GM21576 (cell line): ENCODE results near the gene ERCC1.
A peak's percentile ranks its signal among the peaks of the same experiment; 100 is the strongest.
"Not testable (repeated sequence)": the region's sequence is repeated elsewhere in the genome, so short reads cannot be mapped to it uniquely, and the experiment has no call there.

Experiments used
- ATAC-seq: cut with Tn5 transposase; IDR thresholded peaks from one replicate; pipeline ENCODE4 v1.9.1; 2021; ENCODE audit warnings: mild to moderate bottlenecking, moderate library complexity; ENCODE audit not compliant: unreplicated experiment

ERCC1 gene

DNA sequence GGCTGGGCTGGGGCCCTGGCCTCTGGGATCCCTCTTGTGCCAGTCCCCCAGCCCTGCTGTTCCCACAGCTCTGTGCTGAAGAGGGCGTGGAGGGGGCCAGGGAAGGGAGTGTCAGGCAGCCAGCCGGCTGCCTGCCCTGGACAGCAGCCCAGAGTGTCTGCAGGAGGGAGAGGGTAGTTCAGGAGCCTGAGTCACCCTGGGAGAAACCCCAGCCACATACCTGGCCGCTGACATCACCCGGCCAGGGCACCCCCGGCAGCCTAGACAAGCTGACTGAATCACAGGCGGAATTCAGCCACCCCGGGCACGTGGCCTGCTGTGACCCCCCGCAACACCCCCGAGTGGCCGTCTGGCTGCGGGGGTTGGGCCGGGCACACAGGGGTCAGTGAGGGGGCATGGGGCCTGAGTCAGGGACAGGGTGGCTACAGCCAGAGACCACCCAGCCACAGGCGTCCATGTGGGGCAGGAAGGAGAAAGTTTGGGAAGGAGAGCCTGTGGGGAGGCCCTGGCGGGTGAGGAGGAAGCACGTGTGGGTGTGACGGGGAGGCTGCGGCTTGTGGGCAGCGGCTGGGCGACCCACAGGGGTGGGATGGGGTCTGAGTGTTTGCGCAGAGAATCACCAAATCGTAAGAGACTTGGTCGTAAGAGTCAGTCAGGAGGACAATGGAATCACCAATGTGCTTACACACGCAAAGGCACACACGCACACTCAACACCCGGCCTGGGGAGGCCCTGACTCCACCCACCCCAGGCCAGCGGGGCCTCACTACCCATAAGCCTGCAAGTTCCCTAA, 32.2 kb upstream of the ERCC1 start:
- no peak for ATAC-seq

GRCh38 chr19:45451850-45452387, 28.2 kb upstream of the ERCC1 start:
- no peak for ATAC-seq

DNA sequence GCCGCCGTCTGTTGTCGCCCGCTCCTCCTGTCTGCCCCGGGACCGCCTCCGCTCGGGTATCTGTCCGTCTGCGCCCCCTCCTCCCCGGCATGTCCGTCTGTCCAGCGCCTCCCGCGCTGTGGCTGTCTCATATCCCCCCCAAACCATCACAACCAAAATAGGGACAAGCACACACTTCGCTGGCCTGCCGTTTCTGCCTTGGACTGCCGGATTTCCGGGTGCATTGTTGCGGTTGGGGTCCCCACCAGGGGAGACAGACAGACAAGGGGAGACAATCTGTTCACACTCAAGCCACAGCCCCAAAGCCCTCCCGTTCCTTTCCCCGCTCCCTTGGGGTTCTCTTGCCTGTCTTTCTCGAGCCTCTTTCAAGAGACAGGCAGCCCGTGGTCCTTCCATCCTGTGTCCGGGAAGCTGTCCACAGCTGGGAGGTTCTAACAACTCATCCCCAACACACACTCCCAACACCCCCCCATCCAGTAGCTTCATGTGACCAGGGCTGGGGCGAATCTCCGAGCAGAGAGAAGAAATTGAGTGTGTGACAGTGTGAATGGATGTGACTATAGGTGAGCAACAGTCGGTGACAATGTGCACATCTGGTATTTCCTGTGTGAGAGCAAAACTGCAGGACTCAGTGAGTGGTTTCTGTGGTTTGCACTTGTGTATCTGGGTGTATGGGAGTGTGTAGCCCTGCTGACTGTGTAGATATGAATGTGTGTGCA, 27.6 kb upstream of the ERCC1 start:
- peak; percentile 13 for ATAC-seq

DNA sequence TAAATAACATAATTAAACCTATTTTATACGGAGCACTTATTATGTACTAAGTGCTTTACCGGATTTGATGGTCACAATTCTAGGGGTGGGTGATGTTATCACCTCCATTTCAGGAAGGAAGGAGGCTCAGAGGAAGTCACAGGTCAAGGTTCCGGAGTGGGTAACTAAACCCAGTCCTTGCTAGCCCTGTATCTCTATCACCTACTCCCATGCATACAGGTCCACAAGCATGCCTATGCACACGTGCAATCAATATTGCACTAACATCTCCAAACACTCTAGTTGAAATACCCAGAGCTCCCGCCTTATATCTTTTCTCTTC, 26.3 kb upstream of the ERCC1 start:
- no peak for ATAC-seq

DNA sequence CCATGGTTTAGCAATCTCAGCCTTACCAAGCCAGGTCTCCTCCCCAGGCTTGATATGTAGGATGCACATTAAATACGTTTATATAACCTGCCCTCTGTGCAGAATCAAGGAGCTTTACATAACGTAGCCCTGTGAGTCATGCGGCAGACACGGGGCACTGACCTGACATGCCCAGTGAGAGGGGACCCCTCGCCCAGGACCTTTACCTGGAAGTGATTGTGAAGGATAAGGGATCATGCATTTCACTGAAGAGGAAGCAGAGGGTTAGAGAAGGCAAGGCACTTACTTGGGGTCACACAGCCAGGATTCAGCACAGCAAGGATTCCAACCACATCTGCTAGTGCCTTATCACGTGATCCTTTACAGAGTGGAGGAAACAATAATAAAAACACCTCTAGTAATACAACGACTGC, 25.2 kb upstream of the ERCC1 start:
- no peak for ATAC-seq

- no peak for ATAC-seq
Measured at GRCh38 chr19:45448425-45448756, 24.7 kb upstream of the ERCC1 start.

- no peak for ATAC-seq
Measured at GRCh38 chr19:45446944-45447343, 23.2 kb upstream of the ERCC1 start.

GRCh38 chr19:45446295-45446694, 22.6 kb upstream of the ERCC1 start:
- no peak for ATAC-seq

GRCh38 chr19:45445139-45445538, 21.4 kb upstream of the ERCC1 start:
- ATAC-seq, result no peak

GRCh38 chr19:45444318-45445041, 20.8 kb upstream of the ERCC1 start:
- no peak for ATAC-seq

DNA sequence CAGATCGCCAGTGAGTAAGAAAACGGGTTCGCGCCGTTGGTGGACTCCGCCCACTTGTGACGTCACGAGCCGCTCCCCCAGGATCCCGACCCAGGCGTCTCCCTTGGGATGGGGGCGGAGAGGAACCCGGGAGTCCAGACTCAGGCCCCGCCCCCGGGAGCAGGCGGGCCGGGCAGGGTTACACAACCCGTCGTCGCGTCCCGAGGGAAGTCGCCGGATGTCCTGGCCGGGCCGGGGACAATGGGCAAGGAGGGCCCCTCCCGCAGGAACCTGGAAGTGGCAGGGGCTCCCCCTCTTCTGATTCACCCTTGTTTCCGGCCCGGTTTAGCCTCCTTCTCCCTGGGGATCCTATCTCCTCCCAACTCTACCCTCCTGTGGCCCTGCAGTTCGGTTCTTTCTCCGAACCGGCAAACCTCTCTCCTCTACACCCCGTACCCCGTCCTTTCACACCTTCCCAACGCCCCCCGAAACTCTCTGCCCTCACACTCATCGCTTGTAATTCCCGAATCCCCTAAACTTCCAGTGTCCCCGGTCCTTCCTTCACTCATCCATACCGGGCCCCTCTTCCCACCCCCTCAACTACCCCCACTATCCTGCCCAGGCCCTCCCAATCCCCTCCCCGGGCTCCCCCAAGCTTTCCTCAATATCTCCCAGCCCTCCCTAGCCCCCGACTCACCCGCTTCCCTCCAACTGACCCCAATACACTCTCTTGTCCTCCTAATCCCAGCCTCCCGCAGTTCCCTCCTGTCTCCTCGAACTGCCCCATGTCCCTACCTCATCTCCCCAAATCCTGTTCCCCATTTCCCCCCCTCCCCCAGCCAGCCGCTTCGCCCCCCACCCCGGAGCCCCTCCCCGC, 20.0 kb upstream of the ERCC1 start:
- ATAC-seq, result no peak

GRCh38 chr19:45442778-45443461, 19.2 kb upstream of the ERCC1 start:
- no peak for ATAC-seq

GRCh38 chr19:45442408-45442777, 18.7 kb upstream of the ERCC1 start:
- no peak for ATAC-seq

DNA sequence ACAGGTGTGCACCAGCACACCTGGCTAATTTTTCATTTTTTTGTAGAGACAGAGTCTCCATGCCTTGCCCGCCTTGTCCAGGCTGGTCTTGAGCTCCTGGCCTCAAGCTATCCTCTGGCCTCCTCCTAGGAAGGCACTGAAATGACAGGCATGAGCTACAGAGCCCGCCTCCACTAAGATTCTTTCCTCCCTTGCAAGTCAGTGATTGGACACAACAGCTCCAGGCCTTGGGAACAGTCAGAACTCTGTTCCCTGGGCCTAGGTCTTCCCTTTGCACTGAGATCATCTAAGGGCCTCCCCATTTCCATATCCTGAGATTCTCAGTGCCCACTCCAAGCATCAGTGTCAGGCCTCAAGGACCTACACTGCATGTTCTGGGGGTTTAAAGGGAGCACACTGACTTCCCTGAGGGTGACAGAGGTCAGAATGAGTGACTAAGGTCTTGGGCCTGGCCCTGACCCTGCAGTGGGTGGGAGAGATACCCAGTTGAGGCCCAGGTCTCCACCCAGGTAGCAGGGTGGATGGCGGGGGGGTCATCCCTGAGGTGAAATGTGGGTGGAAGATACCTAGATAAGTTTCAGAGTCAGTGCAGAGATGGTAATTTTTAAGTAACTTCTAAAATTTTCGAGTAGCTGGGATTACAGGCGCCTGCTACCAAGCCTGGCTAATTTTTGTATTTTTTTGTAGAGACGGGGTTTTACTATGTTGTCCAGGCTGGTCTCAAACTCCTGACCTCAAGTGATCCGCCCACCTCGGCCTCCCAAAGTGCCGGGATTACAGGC, 17.3 kb upstream of the ERCC1 start:
- ATAC-seq, result no peak

DNA sequence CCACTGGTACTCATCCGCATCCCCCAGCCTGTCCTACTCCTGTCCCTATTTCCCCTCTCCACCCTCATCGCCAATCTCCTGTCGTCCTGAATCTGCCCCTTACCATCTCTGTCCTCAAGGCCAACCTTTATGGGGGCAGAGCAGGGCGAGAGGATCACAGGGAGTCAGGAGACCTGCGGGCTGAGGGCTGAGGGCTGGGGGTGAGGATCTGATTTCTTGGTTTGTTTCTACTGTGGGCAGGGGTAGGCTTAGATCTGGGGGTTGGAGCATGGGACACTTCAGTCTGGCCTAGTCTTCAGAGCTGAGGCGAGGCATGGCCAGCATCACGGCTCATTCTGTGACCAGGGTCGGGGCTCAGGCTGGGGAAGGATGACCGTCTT, 16.5 kb upstream of the ERCC1 start:
- ATAC-seq, result no peak

DNA sequence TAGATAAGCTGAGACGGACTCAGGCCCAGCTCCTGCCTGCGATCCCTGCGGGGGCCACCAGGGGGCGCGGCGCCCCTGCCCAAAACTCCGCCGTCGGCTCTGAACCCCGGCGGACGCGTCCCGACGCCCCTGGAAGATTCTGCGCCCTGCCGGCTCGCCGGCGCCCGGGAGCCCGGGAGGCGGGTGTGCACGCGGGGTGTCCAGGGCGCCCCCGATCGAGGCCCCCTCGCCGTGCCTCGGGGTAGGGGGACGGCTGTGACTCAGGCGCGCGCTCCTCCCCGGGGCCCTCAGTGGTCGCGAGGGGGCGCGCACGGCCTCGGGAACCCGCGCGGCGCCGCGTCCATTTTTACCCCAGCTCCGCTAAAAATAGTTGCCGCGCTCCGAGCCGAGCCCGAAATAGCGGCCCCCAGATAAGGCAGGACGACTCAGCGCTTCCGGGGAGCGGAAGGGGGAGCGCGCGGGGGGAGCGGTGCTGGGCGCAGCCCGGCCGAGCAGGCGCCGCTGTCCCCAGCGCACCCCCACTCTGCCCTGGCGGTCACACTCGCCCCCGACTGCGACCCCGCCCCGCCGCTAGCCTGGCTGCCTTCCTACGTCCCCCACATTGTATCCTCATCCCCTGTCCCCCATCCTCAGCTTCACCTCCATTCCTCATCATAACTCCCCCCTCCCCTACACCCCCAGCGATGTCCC, 16.0 kb upstream of the ERCC1 start:
- peak; percentile 44 for ATAC-seq

- no peak for ATAC-seq
Measured at GRCh38 chr19:45439190-45439568, 15.5 kb upstream of the ERCC1 start.

DNA sequence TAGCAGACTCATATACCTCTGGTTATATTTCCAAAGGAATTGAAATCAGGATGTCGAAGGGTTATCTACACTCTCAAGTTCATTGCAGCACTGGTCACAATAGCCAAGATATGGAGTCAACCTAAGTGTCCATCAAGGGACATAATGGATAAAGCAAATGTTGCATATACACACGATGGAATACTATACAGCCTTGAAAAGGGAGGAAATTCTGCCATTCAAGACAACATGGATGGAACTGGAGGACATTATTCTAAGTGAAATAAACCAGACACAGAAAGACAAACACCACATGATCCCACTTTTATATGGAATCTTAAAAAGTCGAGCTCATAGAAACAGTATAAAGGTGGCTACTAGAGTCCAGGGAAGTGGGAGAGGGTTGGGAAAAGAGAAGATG, 13.6 kb upstream of the ERCC1 start:
- ATAC-seq, result no peak

- ATAC-seq, result not testable (repeated sequence)
Measured at GRCh38 chr19:45432543-45432942, 8.8 kb upstream of the ERCC1 start.
